Fibroblast of villous mesenchyme (primary cell): ENCODE data around the gene SERPINB10. TPM values are rescaled to one million over a fixed set of nuclear protein-coding genes. Genes with fewer than 3 reads are reported as not detected.

ENCODE experiments used
- DNase-seq: peaks from one replicate; pipeline ENCODE4 v3.0.0-alpha.2; 2010; ENCODE audit warnings: low read depth
- H3K4me3 ChIP-seq: 2 replicates; pipeline ENCODE4 v1.5.1; 2011; ENCODE audit warnings: low read depth, mild to moderate bottlenecking, low read length
- CTCF ChIP-seq: IDR thresholded peaks from 2 replicates; pipeline ENCODE4 v1.5.1; 2012; ENCODE audit warnings: low read depth, mild to moderate bottlenecking, low read length; ENCODE audit not compliant: insufficient read depth
- total RNA-seq: library from RNA; depleted of rRNA; stranded (reverse); fragments of >200 nt; gene quantifications from 2 replicates; pipeline ENCODE4 v1.2.3, GENCODE V29; 2012

SERPINB10 gene
- total RNA-seq, 1 donor: not detected

GRCh38 chr18:63969942-63970808 lies 62.4 kb downstream of the SERPINB10 start, which contains the start of gene SERPINB8:
SERPINB8 (plus strand) TSS chr18:63970081; CDS start chr18:63978309, 8,228 bp downstream.
- no peak for TF ChIP-seq CTCF
- peak; percentile 95 for DNase-seq
- H3K4me3 ChIP-seq: peak within 1 kb of the TSS; percentile 73

DNA sequence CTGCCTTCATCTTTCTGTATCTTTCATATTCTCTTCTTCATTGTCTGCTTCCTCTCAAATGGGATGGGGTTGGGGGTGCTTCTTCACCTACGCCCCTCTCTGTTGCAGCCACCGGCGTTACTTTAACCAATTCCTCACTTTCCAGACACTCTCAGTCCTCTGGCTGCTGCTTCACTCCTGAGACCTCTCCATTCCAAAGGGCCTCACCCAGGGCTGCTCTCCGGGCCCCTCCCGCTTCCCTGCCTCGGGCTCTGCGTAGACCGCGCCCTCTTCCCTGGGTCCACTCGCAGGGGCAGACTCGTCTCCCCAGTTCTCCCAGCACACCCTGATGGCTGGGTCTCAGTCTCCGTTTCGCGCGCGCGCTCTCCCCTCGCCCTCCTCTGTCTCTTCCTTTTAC lies 63.0 kb downstream of the SERPINB10 start:
- DNase-seq: peak; percentile 36
- TF ChIP-seq CTCF: no peak

DNA sequence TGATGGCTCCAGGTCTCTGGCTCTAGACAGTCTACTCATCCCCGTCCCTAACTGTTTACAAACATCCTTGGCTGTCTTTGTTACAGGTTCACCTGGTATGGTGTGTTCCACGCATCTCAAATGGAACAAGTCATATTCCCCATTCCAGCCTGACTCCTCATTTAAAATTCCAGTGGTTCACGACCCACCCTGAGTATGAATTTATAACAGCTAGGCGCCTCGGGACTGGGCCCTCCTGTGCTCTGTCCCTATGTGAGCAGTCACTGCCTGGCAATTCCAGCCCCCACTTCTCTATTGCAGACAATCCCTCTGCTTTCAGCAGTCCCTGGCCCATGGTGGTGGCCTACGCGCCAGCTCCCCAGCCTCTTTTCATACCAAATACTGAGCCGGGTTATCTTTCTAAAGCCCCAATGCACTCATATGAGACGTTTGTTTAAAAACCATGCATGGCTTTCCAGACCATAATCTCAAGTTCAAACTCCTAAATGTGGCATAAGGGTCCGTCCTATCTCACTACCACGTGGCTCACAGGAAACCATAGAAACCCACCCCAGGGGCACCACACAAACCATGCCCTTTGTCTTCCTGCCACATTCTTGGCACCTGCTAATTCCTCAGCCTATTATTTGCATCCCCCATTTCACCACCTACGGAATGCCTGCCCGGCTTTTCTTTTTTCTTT lies 63.7 kb downstream of the SERPINB10 start:
- no peak for DNase-seq
- peak overlapping the region; percentile 73 for H3K4me3 ChIP-seq
- no peak for TF ChIP-seq CTCF

More for the DNA sequence above, 63.0 kb downstream of the SERPINB10 start:
- H3K4me3 ChIP-seq: peak overlapping the region; percentile 73

DNA sequence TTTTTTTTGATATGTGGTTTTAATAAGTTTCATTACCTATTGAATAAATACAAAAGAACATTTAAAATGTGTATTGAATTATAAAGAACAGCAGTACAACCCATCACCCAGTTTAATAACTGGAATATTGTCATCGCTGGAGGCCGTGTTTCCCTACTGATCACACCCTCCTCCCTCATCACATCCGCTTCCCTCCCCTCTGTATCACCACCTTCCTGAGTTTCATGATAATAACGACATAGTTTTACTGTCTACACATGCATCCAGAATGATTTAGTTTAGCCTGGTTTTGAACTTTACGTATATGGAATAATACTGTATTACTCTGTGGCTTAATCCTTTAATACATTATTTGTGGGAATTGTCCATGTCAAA lies 64.2 kb downstream of the SERPINB10 start:
- no peak for TF ChIP-seq CTCF
- DNase-seq: no peak
- H3K4me3 ChIP-seq: no peak overlapping the region

DNA sequence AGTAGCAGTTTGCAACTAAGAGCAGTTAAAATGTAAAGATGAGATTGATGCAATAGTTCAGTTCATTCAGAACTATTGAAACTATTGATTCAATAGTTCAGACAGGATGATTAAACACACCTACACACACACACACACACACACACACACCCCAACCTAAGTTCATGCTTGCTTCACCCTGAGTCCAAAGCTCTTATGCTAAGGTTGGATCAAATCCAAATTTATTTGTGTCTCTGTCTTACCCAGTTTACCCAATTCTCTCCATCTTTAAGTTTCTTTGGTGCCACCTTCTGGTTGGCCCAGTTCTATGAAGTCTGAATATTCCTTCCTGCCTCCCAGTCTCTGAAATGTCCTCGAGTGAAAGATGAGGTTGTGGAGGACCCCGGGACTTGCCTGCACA lies 67.2 kb downstream of the SERPINB10 start:
- H3K4me3 ChIP-seq: no peak overlapping the region
- TF ChIP-seq CTCF: peak; percentile 40
- peak; percentile 47 for DNase-seq

DNA sequence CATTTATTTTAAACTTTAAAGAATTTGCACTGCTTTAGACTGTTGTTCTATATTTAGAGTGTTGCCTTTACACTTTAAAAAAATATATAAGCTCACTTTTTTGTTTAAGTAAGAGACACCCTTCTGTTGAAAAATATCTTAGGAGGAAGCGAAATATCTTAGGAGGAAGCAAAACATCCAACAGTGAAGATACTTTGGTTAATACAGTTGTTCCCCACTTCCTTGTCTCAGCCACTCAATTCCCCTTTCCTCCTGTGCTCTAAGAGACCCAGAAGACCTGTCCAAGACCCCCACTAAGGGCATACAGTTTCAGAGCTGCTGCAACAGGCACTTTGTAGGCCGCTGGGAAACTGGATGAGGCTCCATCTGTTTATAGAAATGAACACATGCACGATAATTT lies 67.9 kb downstream of the SERPINB10 start:
- no peak for TF ChIP-seq CTCF
- no peak for DNase-seq
- no peak overlapping the region for H3K4me3 ChIP-seq
